Left renal pelvis (tissue), 4 donors: Measurements from ENCODE around the gene CA5A. TPM values are rescaled to one million over a fixed set of nuclear protein-coding genes. Genes with fewer than 3 reads are reported as not detected.

ENCODE experiments used
- DNase-seq, 4 donors: peaks; one replicate each; pipeline ENCODE4 v3.0.0-alpha.2; 2013; ENCODE audit warnings: low read depth in 4 of 4, low spot score in 3 of 4
- polyA plus RNA-seq, 4 donors: library from polyadenylated mRNA; unstranded; fragments of 120-200 nt; gene quantifications; one replicate each; pipeline ENCODE4 v1.2.1, GENCODE V29; 2013; ENCODE audit not compliant: insufficient read length in 4 of 4

Gene CA5A
- polyA plus RNA-seq, 4 donors, result 0.07 to 0.27 (median 0.19) TPM

DNA sequence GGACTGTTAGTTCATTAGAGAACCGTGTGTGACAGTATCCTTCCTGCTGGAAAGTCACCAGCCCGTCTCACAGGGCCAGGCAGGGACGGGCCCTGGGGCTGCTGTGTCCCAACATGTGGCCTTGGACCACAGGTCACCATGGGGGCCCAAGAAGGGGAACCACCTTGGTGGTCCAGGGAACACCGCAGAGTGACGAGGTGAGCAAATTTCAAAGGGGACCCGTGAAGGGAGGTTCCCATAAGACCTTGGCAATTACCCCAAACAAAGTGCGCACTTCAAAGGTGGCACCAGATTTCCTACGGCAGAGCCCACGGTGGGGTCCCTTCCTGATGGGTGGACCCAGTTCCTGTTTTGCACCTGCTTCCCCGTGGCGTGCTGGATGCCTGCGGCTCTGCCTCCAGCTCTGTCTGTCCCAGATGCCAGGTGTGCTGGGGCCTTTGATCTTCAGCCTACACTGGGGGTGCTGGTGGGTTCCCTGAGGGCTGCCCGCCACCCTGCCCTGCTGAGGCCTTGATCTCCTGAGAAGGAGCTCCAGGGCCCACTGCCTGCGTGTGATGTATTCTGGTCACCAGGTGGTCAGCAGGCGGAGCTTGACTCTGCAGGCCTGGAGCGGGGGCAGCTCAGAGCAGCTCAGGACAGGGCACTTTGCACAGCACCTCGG is 94.0 kb downstream of the CA5A start:
- no peak for DNase-seq

DNA sequence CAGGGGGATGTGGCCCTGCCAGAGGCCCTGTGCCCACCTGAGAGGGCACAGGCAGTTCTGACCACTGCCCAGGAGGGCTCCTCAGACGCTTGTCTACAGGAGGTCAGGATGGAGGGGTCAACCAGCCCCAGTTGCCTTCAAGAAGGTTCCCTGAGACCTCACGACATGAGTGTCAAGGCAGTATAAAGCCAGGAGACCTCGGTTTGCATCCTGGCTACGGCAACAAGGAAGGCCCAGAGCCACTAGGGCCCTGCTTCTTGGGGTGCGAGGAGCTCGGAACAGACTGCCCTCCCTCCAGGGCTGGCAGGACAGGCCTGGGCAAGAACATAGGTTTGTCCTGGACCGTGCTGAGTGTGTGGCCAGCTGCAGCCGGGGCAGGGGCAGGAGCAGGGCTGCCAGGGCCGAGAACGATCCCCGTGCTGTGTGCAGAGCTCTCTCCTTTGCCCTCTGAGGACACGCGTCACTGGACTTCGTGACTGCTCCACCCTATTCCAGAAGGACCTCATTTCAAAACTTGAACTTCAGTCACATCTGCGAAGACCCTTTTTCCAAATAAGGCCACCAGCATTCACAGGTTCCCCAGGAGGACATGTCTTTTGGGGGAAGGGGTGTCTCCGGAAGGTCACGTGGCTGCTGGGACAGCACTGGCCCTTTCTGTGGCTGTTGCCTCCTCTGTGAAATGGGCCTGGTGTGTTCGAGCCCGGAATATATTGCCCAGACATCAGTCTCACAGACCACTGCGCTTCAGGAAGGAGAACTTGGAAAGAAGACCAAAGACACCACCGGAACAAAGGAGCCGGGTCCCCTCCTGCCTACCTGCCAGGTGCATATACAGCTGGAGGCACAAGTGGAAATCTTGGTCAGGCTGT is 94.8 kb downstream of the CA5A start:
- DNase-seq, result no peak

DNA sequence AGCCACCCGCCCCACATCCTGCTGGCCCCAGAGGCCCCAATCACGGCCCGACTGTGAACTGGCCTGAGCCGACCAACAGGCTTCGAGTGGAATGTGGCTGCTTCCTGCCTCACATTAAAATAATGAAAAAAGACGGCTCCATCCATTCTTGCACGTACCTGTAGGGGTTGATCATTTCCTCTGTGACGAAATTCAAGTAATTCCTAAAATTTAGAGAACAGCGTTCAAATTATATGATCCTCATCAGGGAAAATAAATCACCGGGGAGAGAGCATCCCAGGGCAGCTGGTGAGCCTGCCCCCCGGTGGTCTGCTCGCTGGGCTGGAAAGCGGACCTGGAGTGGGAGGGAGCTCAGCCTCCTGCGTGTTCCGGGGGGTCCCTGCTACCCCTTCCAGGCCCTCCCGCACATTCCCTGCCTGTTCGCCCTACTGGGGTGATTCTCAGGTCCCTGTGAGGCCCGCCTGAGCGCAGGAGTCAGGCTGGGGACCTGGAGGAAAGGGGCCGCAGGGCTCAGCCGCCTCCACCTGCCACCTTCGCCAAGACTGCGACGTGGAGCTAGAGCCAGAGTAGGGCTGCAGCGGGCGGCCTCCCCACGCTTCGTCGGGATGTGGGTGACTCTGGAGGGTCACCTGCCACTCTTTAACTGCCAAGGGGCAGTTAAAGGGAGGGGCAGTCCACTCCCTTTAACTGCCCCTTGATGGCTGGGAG is 95.9 kb downstream of the CA5A start:
- DNase-seq, result no peak

DNA sequence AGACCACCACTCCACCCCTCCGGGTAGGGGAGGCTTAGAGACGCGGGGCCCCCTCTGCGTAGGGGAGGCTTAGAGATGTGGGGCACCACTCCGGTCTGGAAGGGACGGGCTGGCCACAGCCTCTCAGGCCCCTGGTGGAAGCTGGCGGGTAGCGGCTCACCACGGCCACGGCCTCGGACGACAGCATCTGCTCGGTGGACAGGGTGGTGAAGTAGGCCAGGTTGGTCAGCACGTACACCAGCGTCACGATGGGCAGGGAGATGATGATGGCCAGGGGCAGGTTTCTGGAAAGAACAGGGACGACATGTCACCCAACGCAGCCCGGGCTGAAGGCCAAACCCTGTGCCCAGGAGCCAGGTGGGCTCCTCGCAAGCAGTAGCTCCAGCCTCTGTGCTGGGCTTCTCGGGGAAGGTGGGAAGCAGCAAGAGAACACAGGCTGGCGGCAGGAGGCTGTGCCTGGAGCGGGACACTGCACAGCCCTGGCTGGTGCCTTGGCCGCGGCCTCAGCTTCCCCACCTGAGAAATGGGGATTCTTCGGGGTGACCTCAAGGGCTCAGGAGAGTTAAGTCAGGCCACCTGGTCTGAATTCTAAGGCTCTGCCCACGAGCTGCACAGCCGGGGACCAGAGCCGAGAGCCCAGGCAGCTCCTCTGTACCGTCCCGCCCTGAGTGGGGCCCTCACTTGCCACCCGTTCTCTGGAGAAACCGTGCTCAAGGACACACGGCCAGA is 96.6 kb downstream of the CA5A start:
- no peak for DNase-seq

DNA sequence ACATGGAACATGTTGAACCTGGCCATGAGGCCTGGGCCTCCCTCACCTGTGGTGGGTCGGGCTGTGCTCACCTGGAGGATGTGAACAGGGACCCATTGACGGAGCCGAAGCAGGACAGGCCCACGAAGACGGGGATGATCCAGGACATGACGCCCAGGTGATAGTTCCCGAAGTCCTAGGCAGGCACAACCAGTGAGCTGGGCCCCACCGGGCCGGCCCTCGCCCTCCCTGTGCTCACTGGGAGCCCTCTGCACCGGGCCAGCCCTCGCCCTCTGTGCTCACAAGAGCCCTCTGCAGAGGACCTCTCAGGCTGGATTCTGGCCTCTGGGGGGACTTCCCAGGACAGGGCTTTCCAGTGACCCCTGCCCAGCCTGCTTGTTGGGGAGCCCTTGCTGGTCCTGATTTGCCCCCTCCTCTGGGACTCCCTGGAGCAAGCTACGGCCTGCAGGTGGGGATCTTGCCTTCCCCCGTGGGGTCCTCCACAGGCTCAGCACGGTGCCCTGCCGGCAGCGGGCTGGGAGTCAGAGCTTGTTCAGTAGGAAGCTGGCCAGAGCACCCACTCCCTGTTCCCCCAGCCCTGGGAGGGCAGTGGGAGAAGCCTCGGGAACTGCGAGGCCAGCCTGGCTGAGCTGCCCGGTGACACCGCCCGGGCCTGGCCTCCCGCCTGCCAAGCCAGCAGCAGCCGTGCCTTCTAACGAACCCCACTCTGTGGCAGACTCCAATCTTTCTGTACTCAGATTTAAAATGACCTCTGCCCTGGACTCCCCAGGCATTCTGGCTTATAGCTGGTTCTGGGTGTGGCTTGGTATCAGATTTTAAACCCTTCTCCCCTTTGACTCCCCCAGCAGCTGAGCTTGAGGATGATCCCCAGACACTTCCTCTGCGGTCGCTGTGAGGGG is 97.4 kb downstream of the CA5A start:
- no peak for DNase-seq

Other genes with a start within 250 kb of the CA5A start
- 10 to 100 TPM; 20.7 to 42.1 (median 24.9) TPM for gene KLHDC4, start 170.5 kb downstream of the CA5A start, polyA plus RNA-seq
- 10 to 100 TPM in 1 of 4 donors, 1 to 10 TPM in 3; 4.4 to 13.0 (median 5.0) TPM for gene SLC7A5, start 67.0 kb downstream of the CA5A start, polyA plus RNA-seq
- 10 to 100 TPM; 14.9 to 29.2 (median 24.4) TPM for gene BANP, start 14.9 kb upstream of the CA5A start, polyA plus RNA-seq